Activated gamma-delta T cell treated with Interleukin-2 at 50 U/mL for 16 hours (primary cell): ENCODE data around the gene DHX36.

Experiments used
- DNase-seq: peaks from one replicate; pipeline ENCODE4 v3.0.0-alpha.2; 2020

DHX36 gene

GRCh38 chr3:154275965-154276364, 48.3 kb downstream of the DHX36 start:
- no peak for DNase-seq

GRCh38 chr3:154275292-154275691, 49.0 kb downstream of the DHX36 start:
- no peak for DNase-seq

- no peak for DNase-seq
These were observed 49.9 kb downstream of the DHX36 start for GRCh38 chr3:154274348-154274747.

- DNase-seq, result no peak
These were observed 50.9 kb downstream of the DHX36 start for GRCh38 chr3:154273381-154273780.

- DNase-seq, result no peak
These were observed 69.8 kb downstream of the DHX36 start for GRCh38 chr3:154254527-154254926.

GRCh38 chr3:154252759-154253638, 71.3 kb downstream of the DHX36 start:
- DNase-seq, result peak; percentile 62

GRCh38 chr3:154251610-154252009, 72.7 kb downstream of the DHX36 start:
- no peak for DNase-seq

- no peak for DNase-seq
These were observed 74.0 kb downstream of the DHX36 start for GRCh38 chr3:154250291-154250690.

GRCh38 chr3:154247806-154248415, 76.4 kb downstream of the DHX36 start:
- DNase-seq, result no peak

GRCh38 chr3:154244644-154245043, 79.6 kb downstream of the DHX36 start:
- DNase-seq, result no peak

GRCh38 chr3:154243353-154243752, 80.9 kb downstream of the DHX36 start:
- no peak for DNase-seq

- DNase-seq, result no peak
These were observed 81.5 kb downstream of the DHX36 start for GRCh38 chr3:154242766-154243165.

- DNase-seq, result no peak
These were observed 82.8 kb downstream of the DHX36 start for GRCh38 chr3:154241496-154241895.

GRCh38 chr3:154240235-154240634, 84.1 kb downstream of the DHX36 start:
- DNase-seq, result no peak

- no peak for DNase-seq
These were observed 88.0 kb downstream of the DHX36 start for GRCh38 chr3:154236331-154236730.

GRCh38 chr3:154235330-154235729, 89.0 kb downstream of the DHX36 start:
- DNase-seq, result no peak

GRCh38 chr3:154229217-154229590, 95.1 kb downstream of the DHX36 start:
- DNase-seq, result no peak

GRCh38 chr3:154228561-154229216, 95.6 kb downstream of the DHX36 start:
- no peak for DNase-seq

- DNase-seq, result no peak
These were observed 96.8 kb downstream of the DHX36 start for GRCh38 chr3:154227531-154227930.

- DNase-seq, result no peak
These were observed 98.8 kb downstream of the DHX36 start for GRCh38 chr3:154225536-154225935.

- no peak for DNase-seq
These were observed 99.4 kb downstream of the DHX36 start for GRCh38 chr3:154224866-154225265.

GRCh38 chr3:154224366-154224765, 99.9 kb downstream of the DHX36 start:
- no peak for DNase-seq

GRCh38 chr3:154223519-154223918, 100.8 kb downstream of the DHX36 start:
- no peak for DNase-seq
